SK-N-SH treated with all-trans-retinoic acid at 6 μM for 48 hours (cell line): ENCODE measurements around the gene VAC14.

Experiments used
- RARB ChIP-seq: fragments of 250-450 bp; sonication (Bioruptor Pico); IDR thresholded peaks from 2 replicates; pipeline ENCODE4 v1.8.0; 2021; ENCODE audit warnings: mild to moderate bottlenecking, moderate library complexity
- ZNF565 ChIP-seq: fragments of 450-650 bp; formaldehyde crosslinking; conservative IDR thresholded peaks from 2 replicates; pipeline ENCODE4 v1.5.0; 2020; ENCODE audit warnings: low read depth, mild to moderate bottlenecking, moderate library complexity

DNA sequence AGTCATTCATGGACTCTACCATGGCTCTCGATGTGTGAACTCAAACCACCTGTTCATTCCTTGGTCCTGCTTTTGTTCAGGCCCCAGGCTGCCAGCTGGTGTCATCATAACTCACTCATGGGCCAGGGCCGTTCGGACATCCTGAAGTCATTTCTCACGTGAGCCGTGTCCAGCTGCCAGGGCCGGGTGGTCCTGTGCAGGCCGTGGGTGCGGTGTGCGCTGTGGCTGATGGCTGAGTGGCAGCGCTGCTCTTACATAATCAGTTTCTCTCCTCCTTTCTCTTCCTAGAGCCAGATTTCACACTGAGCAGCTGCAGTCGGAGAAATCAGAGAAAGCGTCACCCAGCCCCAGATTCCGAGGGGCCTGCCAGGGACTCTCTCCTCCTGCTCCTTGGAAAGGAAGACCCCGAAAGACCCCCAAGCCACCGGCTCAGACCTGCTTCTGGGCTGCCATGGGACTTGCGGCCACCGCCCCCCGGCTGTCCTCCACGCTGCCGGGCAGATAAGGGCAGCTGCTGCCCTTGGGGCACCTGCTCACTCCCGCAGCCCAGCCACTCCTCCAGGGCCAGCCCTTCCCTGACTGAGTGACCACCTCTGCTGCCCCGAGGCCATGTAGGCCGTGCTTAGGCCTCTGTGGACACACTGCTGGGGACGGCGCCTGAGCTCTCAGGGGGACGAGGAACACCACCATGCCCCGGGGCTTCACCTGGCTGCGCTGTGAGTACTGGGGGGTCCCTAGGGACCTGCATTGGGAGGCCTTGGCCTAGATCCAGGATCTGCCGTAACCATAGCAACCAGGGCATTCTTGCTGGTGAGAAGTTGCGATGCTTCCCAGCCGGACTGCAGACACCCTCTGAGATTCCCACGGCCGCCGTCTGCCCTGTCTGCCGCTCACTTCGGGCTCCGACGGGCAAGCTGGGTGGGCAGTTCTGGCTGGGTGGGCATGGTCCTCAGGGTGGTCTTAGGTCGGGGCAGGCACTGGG, 154.4 kb downstream of the VAC14 start, which contains the start of gene IL34:
- TF ChIP-seq RARB (no peak), ZNF565 (CRISPR knock-in tag) (no peak)
